Endothelial cell of umbilical vein (primary cell): Measurements from ENCODE around the gene SRP14. TPM values are rescaled to one million over a fixed set of nuclear protein-coding genes. Genes with fewer than 3 reads are reported as not detected.
A peak's percentile ranks its signal among the peaks of the same experiment; 100 is the strongest.

Experiments used
- BruUV-seq: library from RNA; stranded (reverse); fragments of 400-500 nt; replicated peaks from 2 replicates; lab custom pipeline; 2021; lab: Mats Ljungman, UMichigan
- CTCF ChIA-PET: fragments of 300-600, 350-600 bp; sonication (Branson Sonifier 250); formaldehyde crosslinking; loops from one replicate; lab custom pipeline; 2021; ENCODE audit warnings: antibody characterized with exemption, inconsistent platforms; lab: Charles Lee
- POLR2A ChIA-PET: fragments of 300-600, 350-600 bp; sonication (Branson Sonifier 250); formaldehyde crosslinking; loops from one replicate; lab custom pipeline; 2021; ENCODE audit warnings: antibody characterized with exemption, inconsistent platforms; lab: Charles Lee
- DNase-seq: peaks from one replicate; pipeline ENCODE4 v3.0.0-alpha.2; 2011; ENCODE audit warnings: low read depth, low spot score
- FAIRE-seq: peaks from 2 replicates; lab custom pipeline; 2011; peaks lifted over from hg19 to GRCh38; lab: Jason Lieb, UNC
- H2AFZ ChIP-seq: 2 replicates; pipeline ENCODE4 v1.6.0; 2012; ENCODE audit warnings: low read depth, low read length, control low read depth, inconsistent platforms
- H3K27ac ChIP-seq: 2 replicates; pipeline ENCODE4 v1.5.1; 2011; ENCODE audit warnings: low read depth, mild to moderate bottlenecking, control low read depth, low read length, moderate library complexity; ENCODE audit not compliant: insufficient read depth
- H3K27me3 ChIP-seq, 2 experiments: 2 replicates each; pipeline versions ENCODE4 v1.6.0 to v1.6.1; 2011; ENCODE audit warnings: low read length in 2 of 2, mixed read lengths in 1 of 2; ENCODE audit not compliant: control insufficient read depth in 2 of 2, insufficient read depth in 2 of 2
- H3K36me3 ChIP-seq, 2 experiments: 2 replicates in 1 of 2; 3 replicates in 1 of 2; pipeline ENCODE4 v1.5.1; 2011; ENCODE audit warnings: low read length in 2 of 2, mild to moderate bottlenecking in 1 of 2, moderate library complexity in 1 of 2; ENCODE audit not compliant: control insufficient read depth in 2 of 2, insufficient read depth in 2 of 2; ENCODE audit errors: extremely low read depth in 1 of 2
- H3K4me1 ChIP-seq: 3 replicates; pipeline ENCODE4 v1.5.1; 2011; ENCODE audit warnings: mild to moderate bottlenecking, low read length; ENCODE audit not compliant: control insufficient read depth, insufficient read depth; ENCODE audit errors: extremely low read depth
- H3K4me2 ChIP-seq: 2 replicates; pipeline ENCODE4 v1.6.1; 2011; ENCODE audit warnings: low read length, control low read depth, mixed read lengths; ENCODE audit not compliant: insufficient read depth
- H3K4me3 ChIP-seq, 3 experiments: fragments of 200-600 bp in 1 of 3; sonication (generic), shearing (Covaris generic) in 1 of 3; replicated peaks in 1 of 3; 2 replicates each; pipeline ENCODE4 v1.5.1; 2011 to 2016; ENCODE audit warnings: control low read depth in 3 of 3, low read length in 3 of 3, mild to moderate bottlenecking in 2 of 3, inconsistent platforms in 1 of 3, low read depth in 1 of 3, moderate library complexity in 1 of 3; ENCODE audit not compliant: insufficient read depth in 1 of 3
- H3K79me2 ChIP-seq: 2 replicates; pipeline ENCODE4 v1.6.0; 2012; ENCODE audit warnings: low read length, inconsistent platforms; ENCODE audit not compliant: control insufficient read depth, insufficient read depth
- H3K9ac ChIP-seq: replicated peaks from 2 replicates; pipeline ENCODE3; 2011; ENCODE audit warnings: low read length, control low read depth; ENCODE audit not compliant: insufficient read depth; ENCODE audit errors: extremely low read depth
- H3K9me1 ChIP-seq: replicated peaks from 3 replicates; pipeline ENCODE4 v1.6.0; 2011; ENCODE audit warnings: mild to moderate bottlenecking, low read length; ENCODE audit not compliant: control insufficient read depth, insufficient read depth; ENCODE audit errors: extremely low read depth
- H3K9me3 ChIP-seq: replicated peaks from 2 replicates; pipeline ENCODE4 v1.5.1; 2012; ENCODE audit warnings: low read length, inconsistent platforms; ENCODE audit not compliant: control insufficient read depth, insufficient read depth
- H4K20me1 ChIP-seq: replicated peaks from 2 replicates; pipeline ENCODE3; 2011; ENCODE audit warnings: mild to moderate bottlenecking, low read length; ENCODE audit not compliant: control insufficient read depth, insufficient read depth; ENCODE audit errors: extremely low read depth
- CTCF ChIP-seq, 2 donors: IDR thresholded peaks; 1 replicate in 1 of 2; 2 replicates in 1 of 2; pipeline ENCODE4 v1.5.1; 2011; ENCODE audit warnings: low read length in 2 of 2, mild to moderate bottlenecking in 2 of 2, moderate library complexity in 2 of 2, control low read depth in 1 of 2, inconsistent platforms in 1 of 2, low read depth in 1 of 2; ENCODE audit not compliant: insufficient read depth in 1 of 2; ENCODE audit errors: extremely low read depth in 1 of 2
- EZH2 ChIP-seq: IDR thresholded peaks from 2 replicates; pipeline ENCODE4 v1.6.1; 2012; ENCODE audit warnings: borderline replicate concordance, low read depth, mild to moderate bottlenecking, moderate library complexity, low read length, inconsistent platforms; ENCODE audit not compliant: severe bottlenecking
- FOS ChIP-seq: IDR thresholded peaks from 2 replicates; pipeline ENCODE4 v1.6.1; 2011; ENCODE audit warnings: mild to moderate bottlenecking, low read length, moderate library complexity, borderline replicate concordance; ENCODE audit not compliant: insufficient read depth
- GATA2 ChIP-seq: IDR thresholded peaks from 2 replicates; pipeline ENCODE4 v1.7.0; 2011; ENCODE audit warnings: low read depth, mild to moderate bottlenecking, moderate library complexity, mixed read lengths, low read length; ENCODE audit not compliant: insufficient read length, insufficient read depth
- JUN ChIP-seq: IDR thresholded peaks from 2 replicates; pipeline ENCODE4 v1.6.1; 2011; ENCODE audit warnings: borderline replicate concordance, low read depth; ENCODE audit not compliant: insufficient read length, insufficient read depth
- MAX ChIP-seq: IDR thresholded peaks from 2 replicates; pipeline ENCODE4 v1.6.1; 2011; ENCODE audit not compliant: insufficient read depth, insufficient read length
- MYC ChIP-seq: IDR thresholded peaks from one replicate; pipeline ENCODE4 v1.6.1; 2011; ENCODE audit warnings: mild to moderate bottlenecking, low read depth, low read length
- POLR2A ChIP-seq: IDR thresholded peaks from 2 replicates; pipeline ENCODE4 v1.6.1; 2012; ENCODE audit warnings: low read depth, mild to moderate bottlenecking, control low read depth, low read length
- POLR2AphosphoS5 ChIP-seq: IDR thresholded peaks from 2 replicates; pipeline ENCODE4 v1.6.1; 2012; ENCODE audit warnings: low read depth, mild to moderate bottlenecking, control low read depth, low read length, moderate library complexity; ENCODE audit not compliant: insufficient read depth
- dilution Hi-C: fragments of 300-500 bp; cut with MboI; formaldehyde crosslinking; loops from one replicate; pipeline ENCODE4 v1.15.0; 2019; ENCODE audit warnings: low sequenced_read_pairs; ENCODE audit not compliant: extremely low pct_ligation_motif_present
- intact Hi-C: fragments of 100-400 bp; cut with micrococcal nuclease; formaldehyde crosslinking; loops from one replicate; pipeline ENCODE4 v1.10.0; 2022
- polyA plus RNA-seq, 4 experiments: library from polyadenylated mRNA; depleted of rRNA in 3 of 4; stranded (reverse) in 3 of 4; unstranded in 1 of 4; fragments of >200 nt; gene quantifications; 2 replicates each; pipeline versions ENCODE4 v1.2.1 to v1.2.3, GENCODE V29; 2011 to 2012; ENCODE audit warnings: missing spikeins in 1 of 4
- total RNA-seq: library from RNA; stranded (reverse); gene quantifications from 2 replicates; pipeline ENCODE4 v1.2.3, GENCODE V29; 2021

Gene SRP14
- total and polyA plus RNA-seq, 2 donors (not counting 3 experiments of a cell fraction or from before 2014, with no cell fraction given): 220 to 330 TPM

- Histone ChIP-seq H3K4me3 (peak overlapping the region; percentile 60 to 86 (median 71)), H3K4me2 (peak overlapping the region; percentile 85), H3K79me2 (peaks cover 22% of the 10 kb centered on the region), H2AFZ (no peak overlapping the region), H3K27ac (peak overlapping the region; percentile 78), H3K9me3 (no peaks in the 10 kb centered on the region), H3K27me3 (no peaks in the 10 kb centered on the region), H3K9ac (peak overlapping the region; percentile 76), H4K20me1 (no peaks in the 10 kb centered on the region), H3K9me1 (no peaks in the 10 kb centered on the region), H3K4me1 (peaks cover 17% of the 10 kb centered on the region), H3K36me3 (peaks cover 2 to 21% of the 10 kb centered on the region in 2 experiments)
- ChIA-PET CTCF (interaction anchor here (0.6 to 8.3 kb wide), 7 partner anchors 9 to 272 kb away, joined by 3 to 62 read pairs (median 6); no protein-coding TSS in a partner anchor), POLR2A (no interaction called here)
- intact Hi-C loops: loop anchor here (2.0 kb wide), 1 partner anchor 251 kb away; no protein-coding TSS in a partner anchor
- DNase-seq (peak; percentile 58), FAIRE-seq (peak; percentile 70)
- TF ChIP-seq MAX (no peak), POLR2A (no peak), GATA2 (no peak), CTCF (IDR thresholded peaks at IDR 0.05; ENCODE audit: extremely low read depth in 1 of 2, insufficient read depth in 1 of 2, low read depth in 1 of 2, low read length in 2 of 2) (no peak)
- BruUV-seq: no TSS peak
- dilution Hi-C loops: no loop called here
These were observed 725 bp downstream of the SRP14 start for GRCh38 chr15:40038275-40038637.

- dilution Hi-C loops: no loop called here
- ChIA-PET POLR2A (no interaction called here), CTCF (interaction anchor here (0.8 to 8.3 kb wide), 7 partner anchors 8 to 272 kb away, joined by 3 to 62 read pairs (median 6); no protein-coding TSS in a partner anchor)
- Histone ChIP-seq H3K9me3 (no peaks in the 10 kb centered on the region), H3K4me1 (peaks cover 17% of the 10 kb centered on the region), H2AFZ (no peak overlapping the region), H3K4me2 (peak overlapping the region; percentile 85), H3K4me3 (peak overlapping the region; percentile 60 to 86 (median 71)), H4K20me1 (no peaks in the 10 kb centered on the region), H3K36me3 (peaks cover 2 to 25% of the 10 kb centered on the region in 2 experiments), H3K79me2 (peaks cover 22% of the 10 kb centered on the region), H3K27me3 (no peaks in the 10 kb centered on the region), H3K9me1 (no peaks in the 10 kb centered on the region), H3K9ac (peak overlapping the region; percentile 76), H3K27ac (peak overlapping the region; percentile 78)
- no TSS peak for BruUV-seq
- intact Hi-C loops: loop anchor here (2.0 kb wide), 1 partner anchor 251 kb away; no protein-coding TSS in a partner anchor
- DNase-seq: no peak
- FAIRE-seq: no peak
- TF ChIP-seq POLR2A: no peak
- TF ChIP-seq GATA2: no peak
- TF ChIP-seq MAX: no peak
- no peak for TF ChIP-seq CTCF (IDR thresholded peaks at IDR 0.05; ENCODE audit: extremely low read depth in 1 of 2, insufficient read depth in 1 of 2, low read depth in 1 of 2, low read length in 2 of 2)
- no peak for TF ChIP-seq MYC
- no peak for TF ChIP-seq FOS
- no peak for TF ChIP-seq JUN
- TF ChIP-seq EZH2: no peak
- no peak for TF ChIP-seq POLR2AphosphoS5
These were observed 1.3 kb downstream of the SRP14 start for GRCh38 chr15:40037721-40038120.
